BJ (cell line): Measurements from ENCODE around the gene PPP1R36. TPM values are rescaled to one million over a fixed set of nuclear protein-coding genes. Genes with fewer than 3 reads are reported as not detected.
A peak's percentile ranks its signal among the peaks of the same experiment; 100 is the strongest.

Experiments used
- CTCF ChIA-PET: fragments of 350-600 bp; formaldehyde crosslinking; extraction: SDS; loops from one replicate; lab custom pipeline; 2021; ENCODE audit warnings: antibody characterized with exemption, inconsistent platforms; lab: Yijun Ruan, JAX
- POLR2A ChIA-PET: fragments of 300-600 bp; sonication (Branson Sonifier 250); formaldehyde crosslinking; extraction: SDS; loops from one replicate; lab custom pipeline; 2021; ENCODE audit warnings: antibody characterized with exemption; lab: Charles Lee
- DNase-seq: peaks from one replicate; pipeline ENCODE4 v3.0.0-alpha.2; 2011; ENCODE audit warnings: low read depth
- H3K27me3 ChIP-seq: 2 replicates; pipeline ENCODE4 v1.6.0; 2011; ENCODE audit warnings: low read length; ENCODE audit not compliant: control insufficient read depth, insufficient read depth
- H3K36me3 ChIP-seq: 2 replicates; pipeline ENCODE4 v1.5.1; 2011; ENCODE audit warnings: low read length; ENCODE audit not compliant: control insufficient read depth, insufficient read depth
- H3K4me3 ChIP-seq: 2 replicates; pipeline ENCODE4 v1.5.1; 2011; ENCODE audit warnings: low read depth, mild to moderate bottlenecking, control low read depth, low read length
- polyA plus RNA-seq: library from polyadenylated mRNA; depleted of rRNA; stranded (reverse); fragments of >200 nt; gene quantifications from 2 replicates; pipeline ENCODE4 v1.2.3, GENCODE V29; 2011
- TF ChIP-seq, protein P1 (sequence below): IDR thresholded peaks from 2 replicates; pipeline ENCODE4 v1.5.1; 2011; ENCODE audit warnings: low read depth, mild to moderate bottlenecking, control low read depth, inconsistent platforms, low read length, moderate library complexity; ENCODE audit not compliant: insufficient read depth

Gene PPP1R36
- polyA plus RNA-seq, 1 experiment: 0.65 TPM

DNA sequence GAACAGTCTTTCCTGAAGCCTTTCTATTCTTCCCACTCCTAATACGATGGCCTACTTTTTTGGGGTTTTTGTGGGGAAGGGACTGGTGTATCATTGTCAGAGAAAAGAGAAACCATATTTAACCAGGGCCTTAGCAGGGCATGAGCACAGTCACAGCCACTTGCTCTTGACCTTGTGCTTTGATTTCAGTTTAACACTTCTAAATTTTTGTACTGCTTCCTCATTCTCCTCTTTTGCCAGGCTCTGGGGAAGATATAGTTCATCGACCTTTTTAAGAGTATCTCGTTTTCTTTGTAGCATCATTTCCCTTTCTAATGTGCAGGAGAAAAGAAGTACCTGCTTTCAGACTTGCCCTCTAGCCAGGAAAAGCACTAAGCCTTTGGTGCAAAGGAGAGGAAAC lies 43.0 kb upstream of the PPP1R36 start:
- ChIA-PET POLR2A (no interaction called here), CTCF (no interaction called here)
- no peak for DNase-seq
- H3K27me3 ChIP-seq: no peaks in the 10 kb centered on the region
- TF ChIP-seq, protein P1, sequence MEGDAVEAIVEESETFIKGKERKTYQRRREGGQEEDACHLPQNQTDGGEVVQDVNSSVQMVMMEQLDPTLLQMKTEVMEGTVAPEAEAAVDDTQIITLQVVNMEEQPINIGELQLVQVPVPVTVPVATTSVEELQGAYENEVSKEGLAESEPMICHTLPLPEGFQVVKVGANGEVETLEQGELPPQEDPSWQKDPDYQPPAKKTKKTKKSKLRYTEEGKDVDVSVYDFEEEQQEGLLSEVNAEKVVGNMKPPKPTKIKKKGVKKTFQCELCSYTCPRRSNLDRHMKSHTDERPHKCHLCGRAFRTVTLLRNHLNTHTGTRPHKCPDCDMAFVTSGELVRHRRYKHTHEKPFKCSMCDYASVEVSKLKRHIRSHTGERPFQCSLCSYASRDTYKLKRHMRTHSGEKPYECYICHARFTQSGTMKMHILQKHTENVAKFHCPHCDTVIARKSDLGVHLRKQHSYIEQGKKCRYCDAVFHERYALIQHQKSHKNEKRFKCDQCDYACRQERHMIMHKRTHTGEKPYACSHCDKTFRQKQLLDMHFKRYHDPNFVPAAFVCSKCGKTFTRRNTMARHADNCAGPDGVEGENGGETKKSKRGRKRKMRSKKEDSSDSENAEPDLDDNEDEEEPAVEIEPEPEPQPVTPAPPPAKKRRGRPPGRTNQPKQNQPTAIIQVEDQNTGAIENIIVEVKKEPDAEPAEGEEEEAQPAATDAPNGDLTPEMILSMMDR: no peak
- H3K4me3 ChIP-seq: peak overlapping the region; percentile 18
- H3K36me3 ChIP-seq: no peaks in the 10 kb centered on the region

- ChIA-PET CTCF (interaction anchor here (1.1 to 3.9 kb wide), 3 partner anchors 79 to 164 kb away, joined by 3 to 23 read pairs (median 6); no protein-coding TSS in a partner anchor), POLR2A (no interaction called here)
- no peak for DNase-seq
- Histone ChIP-seq H3K4me3 (no peak overlapping the region), H3K36me3 (no peaks in the 10 kb centered on the region), H3K27me3 (no peaks in the 10 kb centered on the region)
- TF ChIP-seq, protein P1: no peak
Measured at GRCh38 chr14:64507376-64508156, 42.2 kb upstream of the PPP1R36 start.

DNA sequence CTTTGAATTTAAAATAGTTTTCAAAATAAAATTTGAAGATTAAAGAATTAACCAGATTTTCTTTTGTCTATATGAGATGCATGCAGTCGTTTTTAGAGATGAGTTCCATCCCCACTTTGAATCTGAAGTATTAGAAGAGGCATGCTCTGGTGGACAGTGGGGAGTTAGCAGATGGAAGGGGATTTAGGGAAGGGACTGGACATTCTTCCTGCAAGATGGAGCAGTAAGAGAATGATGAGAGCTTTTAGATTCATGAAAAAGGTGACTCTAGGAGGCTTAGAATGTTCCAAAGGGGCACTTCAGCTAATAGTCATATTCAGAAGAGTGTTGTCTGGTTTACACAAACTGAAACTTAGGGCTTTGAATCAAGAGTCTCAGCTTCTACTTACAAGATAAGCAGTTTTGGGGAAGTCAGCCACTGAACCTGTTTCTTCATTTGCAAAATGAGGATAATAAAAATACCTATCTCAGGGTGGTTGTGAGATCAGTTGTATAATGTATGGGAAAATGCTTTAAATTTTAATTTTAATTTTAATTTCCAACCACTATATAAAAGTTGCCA lies 41.5 kb upstream of the PPP1R36 start:
- DNase-seq: no peak
- Histone ChIP-seq H3K36me3 (no peaks in the 10 kb centered on the region), H3K4me3 (no peak overlapping the region), H3K27me3 (no peaks in the 10 kb centered on the region)
- TF ChIP-seq, protein P1: no peak
- ChIA-PET POLR2A (no interaction called here), CTCF (interaction anchor here (1.1 to 3.9 kb wide), 3 partner anchors 80 to 165 kb away, joined by 3 to 23 read pairs (median 6); no protein-coding TSS in a partner anchor)

DNA sequence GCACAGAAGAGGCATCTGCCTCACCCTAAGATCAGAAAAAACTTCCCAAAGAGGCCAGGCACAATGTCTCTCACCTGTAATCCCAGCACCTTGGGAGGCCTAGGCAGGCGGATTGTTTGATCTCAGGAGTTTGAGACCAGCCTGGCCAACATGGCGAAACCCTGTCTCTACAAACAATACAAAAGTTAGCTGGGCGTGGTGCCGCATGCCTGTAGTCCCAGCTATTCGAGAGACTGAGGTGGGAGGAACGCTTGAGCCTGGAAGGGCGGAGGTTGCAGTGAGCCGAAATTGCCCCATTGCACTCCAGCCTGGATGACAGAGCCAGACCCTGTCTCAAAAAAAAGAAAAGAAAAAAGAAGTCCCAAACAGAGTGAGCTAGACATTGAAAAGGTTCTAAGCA lies 40.7 kb upstream of the PPP1R36 start:
- TF ChIP-seq, protein P1: no peak
- DNase-seq: no peak
- POLR2A ChIA-PET: interaction anchor here (0.6 kb wide), 1 partner anchor 82 kb away, joined by 3 read pairs; no protein-coding TSS in a partner anchor
- H3K36me3 ChIP-seq: no peaks in the 10 kb centered on the region
- no peaks in the 10 kb centered on the region for H3K27me3 ChIP-seq
- CTCF ChIA-PET: interaction anchor here (1.1 to 3.9 kb wide), 5 partner anchors 16 to 165 kb away, joined by 3 to 23 read pairs (median 3); no protein-coding TSS in a partner anchor
- no peak overlapping the region for H3K4me3 ChIP-seq

GRCh38 chr14:64510825-64511671 lies 38.7 kb upstream of the PPP1R36 start:
- TF ChIP-seq, protein P1: peak; percentile 90
- ChIA-PET POLR2A (interaction anchor here (0.6 kb wide), 1 partner anchor 124 kb away, joined by 4 read pairs; no protein-coding TSS in a partner anchor), CTCF (interaction anchor here (0.6 to 3.9 kb wide), 28 partner anchors 10 to 791 kb away, joined by 3 to 26 read pairs (median 4); no protein-coding TSS in a partner anchor)
- Histone ChIP-seq H3K36me3 (no peaks in the 10 kb centered on the region), H3K4me3 (no peak overlapping the region), H3K27me3 (no peaks in the 10 kb centered on the region)
- DNase-seq: no peak
